Measurements from ENCODE around the gene EN2. TPM values are rescaled to one million over a fixed set of nuclear protein-coding genes. Genes with fewer than 3 reads are reported as not detected.

Gene EN2
- total RNA-seq, 1 experiment from 2014 or later = 0.07 TPM

DNA sequence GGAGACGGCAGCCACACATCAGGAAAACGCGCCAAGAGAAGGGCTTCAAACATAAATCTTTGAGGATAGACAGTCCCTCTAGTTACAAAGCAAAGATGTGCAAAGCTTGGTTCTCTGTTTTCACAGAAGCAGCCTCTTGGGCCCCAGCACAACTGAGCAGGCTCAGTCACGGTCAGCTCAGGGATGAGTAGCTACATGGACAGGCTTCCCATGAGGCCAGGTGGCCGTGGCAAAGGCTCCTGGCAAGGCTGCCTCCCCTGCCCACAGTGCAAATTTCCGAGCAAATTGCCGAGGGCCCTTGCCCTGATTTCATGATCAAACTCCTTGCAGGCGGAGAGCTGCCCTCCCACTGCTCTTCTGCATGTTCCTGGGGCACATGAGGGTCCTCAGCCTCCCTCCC lies 37.8 kb upstream of the EN2 start:
- no peak overlapping the region for H2AFZ ChIP-seq (ENCODE audit: low read length)
- WGBS (ENCODE audit: extremely low coverage, insufficient read length, low lambda C conversion rate) = no CpG with 5 or more reads among the region's 8 CpGs

More for the DNA sequence above, 37.8 kb upstream of the EN2 start:
- H2BK12ac ChIP-seq (ENCODE audit: insufficient read length, low read depth, low read length) = no peak overlapping the region
- no peak overlapping the region for H4K5ac ChIP-seq (ENCODE audit: insufficient read length, low read depth, low read length)
- no peaks in the 10 kb centered on the region for H3K4me1 ChIP-seq (ENCODE audit: insufficient read depth, low read length)
- H2BK20ac ChIP-seq (ENCODE audit: low read depth, low read length, poor library complexity, severe bottlenecking) = no peak overlapping the region
- H3K56ac ChIP-seq (ENCODE audit: insufficient read length, low read depth, low read length) = no peak overlapping the region
- H3K27ac Mint-ChIP-seq = no peak overlapping the region
- peaks cover 0 to 2% of the 10 kb centered on the region in 2 experiments; a peak in 2 of 5 replicates for H3K9me3 Mint-ChIP-seq
- no peak overlapping the region for H4K8ac ChIP-seq (replicated peaks; ENCODE audit: insufficient read length, low read depth, low read length)
- no peak overlapping the region for H3K4ac ChIP-seq (ENCODE audit: low read depth, low read length)
- no peaks in the 10 kb centered on the region for H3K9me3 ChIP-seq (ENCODE audit: control insufficient read depth, low read depth, low read length)
- no peak overlapping the region for H3K9ac ChIP-seq (ENCODE audit: extremely low read depth, insufficient read length, low read length)
- no peaks in the 10 kb centered on the region for H3K79me2 ChIP-seq (ENCODE audit: insufficient read depth, low read length)
- no peak overlapping the region for H2BK5ac ChIP-seq (ENCODE audit: insufficient read length, low read length)
- no peaks in the 10 kb centered on the region for H4K20me1 ChIP-seq (ENCODE audit: control insufficient read depth, insufficient read depth, insufficient read length)
- no peak for DNase-seq
- H2BK15ac ChIP-seq (ENCODE audit: low read depth, low read length) = no peak overlapping the region
- no peak overlapping the region for H3K4me3 Mint-ChIP-seq
- H3K4me2 ChIP-seq (ENCODE audit: insufficient read depth, insufficient read length, low read length) = no peak overlapping the region
- no peak overlapping the region for H3T11ph ChIP-seq (ENCODE audit: low read length)
- no peak overlapping the region for H3K14ac ChIP-seq (ENCODE audit: insufficient read depth, low read length)
- H3K23ac ChIP-seq (ENCODE audit: insufficient read length, low read depth, low read length) = no peak overlapping the region
- no peaks in the 10 kb centered on the region for H3K79me1 ChIP-seq (ENCODE audit: insufficient read depth, low read depth, low read length, poor library complexity, severe bottlenecking)
- no peak overlapping the region for H4K91ac ChIP-seq (ENCODE audit: insufficient read length, low read depth, low read length)
- TF ChIP-seq, protein P1, sequence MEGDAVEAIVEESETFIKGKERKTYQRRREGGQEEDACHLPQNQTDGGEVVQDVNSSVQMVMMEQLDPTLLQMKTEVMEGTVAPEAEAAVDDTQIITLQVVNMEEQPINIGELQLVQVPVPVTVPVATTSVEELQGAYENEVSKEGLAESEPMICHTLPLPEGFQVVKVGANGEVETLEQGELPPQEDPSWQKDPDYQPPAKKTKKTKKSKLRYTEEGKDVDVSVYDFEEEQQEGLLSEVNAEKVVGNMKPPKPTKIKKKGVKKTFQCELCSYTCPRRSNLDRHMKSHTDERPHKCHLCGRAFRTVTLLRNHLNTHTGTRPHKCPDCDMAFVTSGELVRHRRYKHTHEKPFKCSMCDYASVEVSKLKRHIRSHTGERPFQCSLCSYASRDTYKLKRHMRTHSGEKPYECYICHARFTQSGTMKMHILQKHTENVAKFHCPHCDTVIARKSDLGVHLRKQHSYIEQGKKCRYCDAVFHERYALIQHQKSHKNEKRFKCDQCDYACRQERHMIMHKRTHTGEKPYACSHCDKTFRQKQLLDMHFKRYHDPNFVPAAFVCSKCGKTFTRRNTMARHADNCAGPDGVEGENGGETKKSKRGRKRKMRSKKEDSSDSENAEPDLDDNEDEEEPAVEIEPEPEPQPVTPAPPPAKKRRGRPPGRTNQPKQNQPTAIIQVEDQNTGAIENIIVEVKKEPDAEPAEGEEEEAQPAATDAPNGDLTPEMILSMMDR (conservative IDR thresholded peaks at IDR 0.05) = no peak
- no peaks in the 10 kb centered on the region for H3K23me2 ChIP-seq (ENCODE audit: insufficient read length, low read depth, low read length, poor library complexity, severe bottlenecking)
- H3K27me3 Mint-ChIP-seq (ENCODE audit: low read depth) = peaks cover 71% of the 10 kb centered on the region
- no peak overlapping the region for H2AK5ac ChIP-seq (ENCODE audit: insufficient read length, low read length)
- H3K36me3 Mint-ChIP-seq (ENCODE audit: insufficient read depth in 1 of 3, low read depth in 3 of 3) = no peaks in the 10 kb centered on the region
- H3K27me3 ChIP-seq (ENCODE audit: insufficient read depth, low read length) = no peaks in the 10 kb centered on the region
- H3K4me1 Mint-ChIP-seq = peaks cover 0 to 6% of the 10 kb centered on the region in 2 experiments; a peak in 2 of 4 replicates
- no peak overlapping the region for H3K18ac ChIP-seq (ENCODE audit: insufficient read length, low read depth, low read length)
- H2BK120ac ChIP-seq (ENCODE audit: low read depth, low read length, poor library complexity, severe bottlenecking) = no peak overlapping the region
- no peak overlapping the region for H3K27ac ChIP-seq (ENCODE audit: insufficient read length, low read depth, low read length)
